ENCODE results near the gene MACROD1. TPM values are rescaled to one million over a fixed set of nuclear protein-coding genes. Genes with fewer than 3 reads are reported as not detected.

MACROD1 gene
- total and polyA plus RNA-seq, 2 donors (not counting 1 experiment from before 2014, with no cell fraction given): 2.7 to 8.6 TPM

DNA sequence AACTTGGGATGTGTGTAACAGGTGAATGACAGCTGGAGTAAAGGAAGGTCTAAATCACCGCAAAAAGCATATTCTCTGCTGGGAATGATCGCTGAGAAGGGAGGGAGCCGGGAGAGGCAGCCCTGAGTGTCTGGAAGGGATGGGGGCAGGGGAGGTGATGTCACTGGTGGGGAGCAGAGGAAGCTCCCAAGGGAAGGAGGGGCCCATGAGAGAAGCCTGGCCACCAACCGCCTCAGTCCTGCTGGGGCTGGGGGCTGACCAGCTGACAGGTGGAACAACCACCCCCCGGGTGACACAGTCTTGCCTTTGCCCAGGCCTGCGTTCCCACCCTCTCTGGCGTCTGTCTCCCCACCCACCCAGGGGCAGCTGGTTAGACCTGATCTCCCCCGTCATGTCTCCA, 136.1 kb downstream of the MACROD1 start:
- CTCF ChIA-PET: no interaction called here
- Histone ChIP-seq H3K27me3 (replicated peaks in 1 of 4; ENCODE audit: control extremely low read depth in 1 of 4, control insufficient read depth in 3 of 4, insufficient read depth in 4 of 4, low read length in 3 of 4) (peaks cover 0 to 30% (median 8%) of the 10 kb centered on the region in 4 experiments), H3K4me2 (replicated peaks; ENCODE audit: low read depth, low read length, poor library complexity, severe bottlenecking) (no peak overlapping the region), H3K4me3 (ENCODE audit: control extremely low read depth in 1 of 5, extremely low read depth in 1 of 5, insufficient read depth in 1 of 5, low read depth in 2 of 5, low read length in 4 of 5) (no peak overlapping the region), H3K36me3 (replicated peaks in 1 of 2; ENCODE audit: control extremely low read depth in 1 of 2, control insufficient read depth in 1 of 2, extremely low read depth in 1 of 2, insufficient read depth in 2 of 2, low read length in 1 of 2) (no peaks in the 10 kb centered on the region), H2AFZ (ENCODE audit: insufficient read depth, low read depth, low read length, poor library complexity, severe bottlenecking) (no peak overlapping the region), H3K4me1 (ENCODE audit: control insufficient read depth in 2 of 2, insufficient read depth in 2 of 2, low read length in 2 of 2) (peaks cover 1 to 10% of the 10 kb centered on the region in 2 donors), H3K27ac (ENCODE audit: low read length in 2 of 2) (no peak overlapping the region), H3K9me3 (ENCODE audit: control extremely low read depth in 1 of 3, control insufficient read depth in 2 of 3, insufficient read depth in 1 of 3, low read length in 2 of 3) (peaks cover 0 to 5% (median 0%) of the 10 kb centered on the region in 3 donors), H4K20me1 (ENCODE audit: control insufficient read depth, insufficient read depth, low read length, poor library complexity, severe bottlenecking) (no peaks in the 10 kb centered on the region), H3K79me2 (ENCODE audit: control insufficient read depth, insufficient read depth, low read length) (no peaks in the 10 kb centered on the region), H3K9ac (ENCODE audit: low read length) (no peak overlapping the region)
- Mint-ChIP-seq H3K4me3 (no peak overlapping the region), H3K4me1 (peaks cover under 1% of the 10 kb centered on the region), H3K27me3 (peaks cover 46% of the 10 kb centered on the region), H3K9me3 (ENCODE audit: insufficient read depth) (no peaks in the 10 kb centered on the region), H3K27ac (no peak overlapping the region)
- DNase-seq: no peak
- TF ChIP-seq EZH2 (IDR thresholded peaks at IDR 0.05; ENCODE audit: borderline replicate concordance, insufficient read depth, low read depth, low read length, poor library complexity, severe bottlenecking): no peak
- TF ChIP-seq, protein P1, sequence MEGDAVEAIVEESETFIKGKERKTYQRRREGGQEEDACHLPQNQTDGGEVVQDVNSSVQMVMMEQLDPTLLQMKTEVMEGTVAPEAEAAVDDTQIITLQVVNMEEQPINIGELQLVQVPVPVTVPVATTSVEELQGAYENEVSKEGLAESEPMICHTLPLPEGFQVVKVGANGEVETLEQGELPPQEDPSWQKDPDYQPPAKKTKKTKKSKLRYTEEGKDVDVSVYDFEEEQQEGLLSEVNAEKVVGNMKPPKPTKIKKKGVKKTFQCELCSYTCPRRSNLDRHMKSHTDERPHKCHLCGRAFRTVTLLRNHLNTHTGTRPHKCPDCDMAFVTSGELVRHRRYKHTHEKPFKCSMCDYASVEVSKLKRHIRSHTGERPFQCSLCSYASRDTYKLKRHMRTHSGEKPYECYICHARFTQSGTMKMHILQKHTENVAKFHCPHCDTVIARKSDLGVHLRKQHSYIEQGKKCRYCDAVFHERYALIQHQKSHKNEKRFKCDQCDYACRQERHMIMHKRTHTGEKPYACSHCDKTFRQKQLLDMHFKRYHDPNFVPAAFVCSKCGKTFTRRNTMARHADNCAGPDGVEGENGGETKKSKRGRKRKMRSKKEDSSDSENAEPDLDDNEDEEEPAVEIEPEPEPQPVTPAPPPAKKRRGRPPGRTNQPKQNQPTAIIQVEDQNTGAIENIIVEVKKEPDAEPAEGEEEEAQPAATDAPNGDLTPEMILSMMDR (IDR thresholded peaks at IDR 0.05): no peak
- WGBS (ENCODE audit: insufficient coverage): 97% methylated on average over 7 of the region's 8 CpGs
- ATAC-seq (ENCODE audit: low read depth): no peak
- intact Hi-C loops (cut with micrococcal nuclease): no loop called here
- POLR2A ChIA-PET: no interaction called here

DNA sequence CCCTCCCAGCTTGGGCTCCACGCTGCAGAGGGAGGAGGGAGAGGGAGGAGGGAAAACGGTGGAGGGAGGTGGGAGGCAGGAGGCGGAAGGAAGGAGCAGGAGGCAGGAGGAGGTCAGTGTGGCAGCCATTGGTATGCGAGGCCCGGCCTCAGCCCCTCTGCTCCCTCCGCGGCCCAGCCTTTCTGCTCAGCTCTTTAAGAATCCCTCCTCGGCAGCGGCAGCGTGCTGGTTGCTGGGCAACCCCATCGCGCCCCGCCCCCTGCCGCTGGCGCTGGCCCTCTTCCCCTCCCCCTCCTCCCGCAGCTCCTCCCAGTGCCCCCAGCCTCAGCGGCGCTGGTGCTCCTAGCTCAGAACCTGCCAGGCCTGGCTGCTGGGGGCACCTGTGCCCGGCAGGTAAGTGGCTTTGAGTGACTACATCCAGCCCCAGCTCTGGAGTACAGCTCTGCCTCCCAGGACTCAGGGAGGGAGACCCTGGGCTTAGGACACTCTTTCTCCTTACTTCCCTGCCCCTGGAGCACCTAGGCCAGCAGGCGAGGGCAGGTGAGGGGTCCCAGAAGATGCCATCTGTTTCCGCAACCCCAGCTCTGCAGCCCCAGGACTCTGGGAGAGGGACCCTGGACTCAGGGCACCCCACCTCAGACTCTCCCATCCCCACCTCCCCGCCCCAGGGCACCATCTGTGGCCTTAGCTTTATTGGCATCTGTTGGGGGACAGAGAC, 137.4 kb downstream of the MACROD1 start:
- H3K4me1 Mint-ChIP-seq: no peaks in the 10 kb centered on the region
- 16% methylated on average over 17 of the region's 22 CpGs for WGBS (ENCODE audit: insufficient coverage)
- Histone ChIP-seq H2AFZ (ENCODE audit: insufficient read depth, low read depth, low read length, poor library complexity, severe bottlenecking) (no peak overlapping the region), H3K79me2 (ENCODE audit: control insufficient read depth, insufficient read depth, low read length) (no peaks in the 10 kb centered on the region), H3K4me2 (replicated peaks; ENCODE audit: low read depth, low read length, poor library complexity, severe bottlenecking) (peak overlapping the region; percentile 25), H3K4me1 (ENCODE audit: control insufficient read depth in 2 of 2, insufficient read depth in 2 of 2, low read length in 2 of 2) (peaks cover 0 to 10% of the 10 kb centered on the region in 2 donors), H3K9me3 (ENCODE audit: control extremely low read depth in 1 of 3, control insufficient read depth in 2 of 3, insufficient read depth in 1 of 3, low read length in 2 of 3) (peaks cover 0 to 5% (median 0%) of the 10 kb centered on the region in 3 donors), H3K4me3 (ENCODE audit: control extremely low read depth in 1 of 5, extremely low read depth in 1 of 5, insufficient read depth in 1 of 5, low read depth in 2 of 5, low read length in 4 of 5) (no peak overlapping the region), H3K27ac (ENCODE audit: low read length in 2 of 2) (no peak overlapping the region), H3K36me3 (replicated peaks in 1 of 2; ENCODE audit: control extremely low read depth in 1 of 2, control insufficient read depth in 1 of 2, extremely low read depth in 1 of 2, insufficient read depth in 2 of 2, low read length in 1 of 2) (no peaks in the 10 kb centered on the region), H3K9ac (ENCODE audit: low read length) (no peak overlapping the region), H3K27me3 (replicated peaks in 1 of 4; ENCODE audit: control extremely low read depth in 1 of 4, control insufficient read depth in 3 of 4, insufficient read depth in 4 of 4, low read length in 3 of 4) (peaks cover 0 to 19% (median 3%) of the 10 kb centered on the region in 4 experiments), H4K20me1 (ENCODE audit: control insufficient read depth, insufficient read depth, low read length, poor library complexity, severe bottlenecking) (no peaks in the 10 kb centered on the region)
- TF ChIP-seq, protein P1 (IDR thresholded peaks at IDR 0.05): no peak
- no peak for TF ChIP-seq EZH2 (IDR thresholded peaks at IDR 0.05; ENCODE audit: borderline replicate concordance, insufficient read depth, low read depth, low read length, poor library complexity, severe bottlenecking)
- ChIA-PET POLR2A (no interaction called here), CTCF (no interaction called here)
- ATAC-seq (ENCODE audit: low read depth) (no peak), DNase-seq (no peak)
- H3K4me3 Mint-ChIP-seq: no peak overlapping the region
- H3K27ac Mint-ChIP-seq: no peak overlapping the region
- intact Hi-C loops (cut with micrococcal nuclease): no loop called here
- peaks cover 36% of the 10 kb centered on the region for H3K27me3 Mint-ChIP-seq
- no peaks in the 10 kb centered on the region for H3K9me3 Mint-ChIP-seq (ENCODE audit: insufficient read depth)

Data from B cell (primary cell).